ENCODE measurements around the gene MCM5.
"Not testable (repeated sequence)": the region's sequence is repeated elsewhere in the genome, so short reads cannot be mapped to it uniquely, and the experiment has no call there.

Gene MCM5

GRCh38 chr22:35437049-35437448 is 37.1 kb downstream of the MCM5 start:
- DNase-seq (ENCODE audit: insufficient read length, low spot score) (peak; percentile 58), FAIRE-seq (peak; percentile 26)
- TF ChIP-seq POLR2A (IDR thresholded peaks at IDR 0.05; ENCODE audit: low read depth, low read length) (no peak), POU2F2 (IDR thresholded peaks at IDR 0.05; ENCODE audit: low read depth, low read length) (no peak), TAF1 (IDR thresholded peaks at IDR 0.05; ENCODE audit: low read depth, low read length) (no peak), POLR2AphosphoS5 (IDR thresholded peaks at IDR 0.05; ENCODE audit: low read depth, low read length) (no peak), PAX5 (IDR thresholded peaks at IDR 0.05; ENCODE audit: insufficient read depth, low read length, severe bottlenecking) (no peak), SPI1 (IDR thresholded peaks at IDR 0.05; ENCODE audit: low read depth, low read length) (no peak)

GRCh38 chr22:35438673-35439364 is 38.9 kb downstream of the MCM5 start:
- not testable (repeated sequence) for DNase-seq (ENCODE audit: insufficient read length, low spot score); FAIRE-seq

GRCh38 chr22:35439365-35439717 is 39.4 kb downstream of the MCM5 start:
- no peak for TF ChIP-seq PAX5 (IDR thresholded peaks at IDR 0.05; ENCODE audit: insufficient read depth, low read length, severe bottlenecking)
- TF ChIP-seq TAF1 (IDR thresholded peaks at IDR 0.05; ENCODE audit: low read depth, low read length): no peak
- no peak for TF ChIP-seq POLR2A (IDR thresholded peaks at IDR 0.05; ENCODE audit: low read depth, low read length)
- TF ChIP-seq POU2F2 (IDR thresholded peaks at IDR 0.05; ENCODE audit: low read depth, low read length): no peak
- TF ChIP-seq SPI1 (IDR thresholded peaks at IDR 0.05; ENCODE audit: low read depth, low read length): no peak
- no peak for TF ChIP-seq POLR2AphosphoS5 (IDR thresholded peaks at IDR 0.05; ENCODE audit: low read depth, low read length)
- FAIRE-seq: no peak
- DNase-seq (ENCODE audit: insufficient read length, low spot score): no peak

GRCh38 chr22:35440129-35440528 is 40.2 kb downstream of the MCM5 start:
- no peak for FAIRE-seq
- DNase-seq (ENCODE audit: insufficient read length, low spot score): no peak
- TF ChIP-seq PAX5 (IDR thresholded peaks at IDR 0.05; ENCODE audit: insufficient read depth, low read length, severe bottlenecking): no peak
- no peak for TF ChIP-seq SPI1 (IDR thresholded peaks at IDR 0.05; ENCODE audit: low read depth, low read length)

- DNase-seq (ENCODE audit: insufficient read length, low spot score) (no peak), FAIRE-seq (no peak)
- no peak for TF ChIP-seq POLR2A (IDR thresholded peaks at IDR 0.05; ENCODE audit: low read depth, low read length)
Observed at GRCh38 chr22:35441489-35442100, 41.7 kb downstream of the MCM5 start.

- TF ChIP-seq PAX5 (IDR thresholded peaks at IDR 0.05; ENCODE audit: insufficient read depth, low read length, severe bottlenecking) (no peak), SPI1 (IDR thresholded peaks at IDR 0.05; ENCODE audit: low read depth, low read length) (no peak), POLR2A (IDR thresholded peaks at IDR 0.05; ENCODE audit: low read depth, low read length) (no peak), POU2F2 (IDR thresholded peaks at IDR 0.05; ENCODE audit: low read depth, low read length) (no peak)
- FAIRE-seq: no peak
- no peak for DNase-seq (ENCODE audit: insufficient read length, low spot score)
Observed at GRCh38 chr22:35442471-35442870, 42.5 kb downstream of the MCM5 start.

- TF ChIP-seq POU2F2 (IDR thresholded peaks at IDR 0.05; ENCODE audit: low read depth, low read length) (no peak), TAF1 (IDR thresholded peaks at IDR 0.05; ENCODE audit: low read depth, low read length) (no peak), POLR2A (IDR thresholded peaks at IDR 0.05; ENCODE audit: low read depth, low read length) (no peak), POLR2AphosphoS5 (IDR thresholded peaks at IDR 0.05; ENCODE audit: low read depth, low read length) (no peak), PAX5 (IDR thresholded peaks at IDR 0.05; ENCODE audit: insufficient read depth, low read length, severe bottlenecking) (no peak), SPI1 (IDR thresholded peaks at IDR 0.05; ENCODE audit: low read depth, low read length) (no peak)
- FAIRE-seq (no peak), DNase-seq (ENCODE audit: insufficient read length, low spot score) (no peak)
Observed at GRCh38 chr22:35443338-35443737, 43.4 kb downstream of the MCM5 start.

GRCh38 chr22:35443790-35444684 is 44.1 kb downstream of the MCM5 start:
- FAIRE-seq: no peak
- no peak for DNase-seq (ENCODE audit: insufficient read length, low spot score)
- TF ChIP-seq PAX5 (IDR thresholded peaks at IDR 0.05; ENCODE audit: insufficient read depth, low read length, severe bottlenecking) (no peak), POLR2AphosphoS5 (IDR thresholded peaks at IDR 0.05; ENCODE audit: low read depth, low read length) (no peak), SPI1 (IDR thresholded peaks at IDR 0.05; ENCODE audit: low read depth, low read length) (no peak), TAF1 (IDR thresholded peaks at IDR 0.05; ENCODE audit: low read depth, low read length) (no peak), POLR2A (IDR thresholded peaks at IDR 0.05; ENCODE audit: low read depth, low read length) (no peak), POU2F2 (IDR thresholded peaks at IDR 0.05; ENCODE audit: low read depth, low read length) (no peak)

- TF ChIP-seq POLR2A (IDR thresholded peaks at IDR 0.05; ENCODE audit: low read depth, low read length) (no peak), TAF1 (IDR thresholded peaks at IDR 0.05; ENCODE audit: low read depth, low read length) (no peak), SPI1 (IDR thresholded peaks at IDR 0.05; ENCODE audit: low read depth, low read length) (no peak), POU2F2 (IDR thresholded peaks at IDR 0.05; ENCODE audit: low read depth, low read length) (no peak), PAX5 (IDR thresholded peaks at IDR 0.05; ENCODE audit: insufficient read depth, low read length, severe bottlenecking) (no peak), POLR2AphosphoS5 (IDR thresholded peaks at IDR 0.05; ENCODE audit: low read depth, low read length) (no peak)
- no peak for DNase-seq (ENCODE audit: insufficient read length, low spot score)
- FAIRE-seq: no peak
Observed at GRCh38 chr22:35444685-35445399, 44.9 kb downstream of the MCM5 start.
